ENCODE results near the gene USP22. TPM values are rescaled to one million over a fixed set of nuclear protein-coding genes. Genes with fewer than 3 reads are reported as not detected.

The USP22 gene
- total and polyA plus RNA-seq, 4 donors: 27.2 to 109 (median 58.1) TPM

GRCh38 chr17:21012736-21013135, 30.1 kb downstream of the USP22 start:
- TF ChIP-seq, protein P1, sequence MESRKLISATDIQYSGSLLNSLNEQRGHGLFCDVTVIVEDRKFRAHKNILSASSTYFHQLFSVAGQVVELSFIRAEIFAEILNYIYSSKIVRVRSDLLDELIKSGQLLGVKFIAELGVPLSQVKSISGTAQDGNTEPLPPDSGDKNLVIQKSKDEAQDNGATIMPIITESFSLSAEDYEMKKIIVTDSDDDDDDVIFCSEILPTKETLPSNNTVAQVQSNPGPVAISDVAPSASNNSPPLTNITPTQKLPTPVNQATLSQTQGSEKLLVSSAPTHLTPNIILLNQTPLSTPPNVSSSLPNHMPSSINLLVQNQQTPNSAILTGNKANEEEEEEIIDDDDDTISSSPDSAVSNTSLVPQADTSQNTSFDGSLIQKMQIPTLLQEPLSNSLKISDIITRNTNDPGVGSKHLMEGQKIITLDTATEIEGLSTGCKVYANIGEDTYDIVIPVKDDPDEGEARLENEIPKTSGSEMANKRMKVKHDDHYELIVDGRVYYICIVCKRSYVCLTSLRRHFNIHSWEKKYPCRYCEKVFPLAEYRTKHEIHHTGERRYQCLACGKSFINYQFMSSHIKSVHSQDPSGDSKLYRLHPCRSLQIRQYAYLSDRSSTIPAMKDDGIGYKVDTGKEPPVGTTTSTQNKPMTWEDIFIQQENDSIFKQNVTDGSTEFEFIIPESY (IDR thresholded peaks at IDR 0.05): no peak
- TF ChIP-seq FOXA1 (IDR thresholded peaks at IDR 0.05) (no peak), ATF3 (IDR thresholded peaks at IDR 0.05) (no peak), NR2F2 (IDR thresholded peaks at IDR 0.05) (no peak), HNF4A (conservative IDR thresholded peaks at IDR 0.05) (no peak)
- TF ChIP-seq, protein P2, sequence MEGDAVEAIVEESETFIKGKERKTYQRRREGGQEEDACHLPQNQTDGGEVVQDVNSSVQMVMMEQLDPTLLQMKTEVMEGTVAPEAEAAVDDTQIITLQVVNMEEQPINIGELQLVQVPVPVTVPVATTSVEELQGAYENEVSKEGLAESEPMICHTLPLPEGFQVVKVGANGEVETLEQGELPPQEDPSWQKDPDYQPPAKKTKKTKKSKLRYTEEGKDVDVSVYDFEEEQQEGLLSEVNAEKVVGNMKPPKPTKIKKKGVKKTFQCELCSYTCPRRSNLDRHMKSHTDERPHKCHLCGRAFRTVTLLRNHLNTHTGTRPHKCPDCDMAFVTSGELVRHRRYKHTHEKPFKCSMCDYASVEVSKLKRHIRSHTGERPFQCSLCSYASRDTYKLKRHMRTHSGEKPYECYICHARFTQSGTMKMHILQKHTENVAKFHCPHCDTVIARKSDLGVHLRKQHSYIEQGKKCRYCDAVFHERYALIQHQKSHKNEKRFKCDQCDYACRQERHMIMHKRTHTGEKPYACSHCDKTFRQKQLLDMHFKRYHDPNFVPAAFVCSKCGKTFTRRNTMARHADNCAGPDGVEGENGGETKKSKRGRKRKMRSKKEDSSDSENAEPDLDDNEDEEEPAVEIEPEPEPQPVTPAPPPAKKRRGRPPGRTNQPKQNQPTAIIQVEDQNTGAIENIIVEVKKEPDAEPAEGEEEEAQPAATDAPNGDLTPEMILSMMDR (IDR thresholded peaks at IDR 0.05; ENCODE audit: low read depth, low read length, missing input control): no peak

DNA sequence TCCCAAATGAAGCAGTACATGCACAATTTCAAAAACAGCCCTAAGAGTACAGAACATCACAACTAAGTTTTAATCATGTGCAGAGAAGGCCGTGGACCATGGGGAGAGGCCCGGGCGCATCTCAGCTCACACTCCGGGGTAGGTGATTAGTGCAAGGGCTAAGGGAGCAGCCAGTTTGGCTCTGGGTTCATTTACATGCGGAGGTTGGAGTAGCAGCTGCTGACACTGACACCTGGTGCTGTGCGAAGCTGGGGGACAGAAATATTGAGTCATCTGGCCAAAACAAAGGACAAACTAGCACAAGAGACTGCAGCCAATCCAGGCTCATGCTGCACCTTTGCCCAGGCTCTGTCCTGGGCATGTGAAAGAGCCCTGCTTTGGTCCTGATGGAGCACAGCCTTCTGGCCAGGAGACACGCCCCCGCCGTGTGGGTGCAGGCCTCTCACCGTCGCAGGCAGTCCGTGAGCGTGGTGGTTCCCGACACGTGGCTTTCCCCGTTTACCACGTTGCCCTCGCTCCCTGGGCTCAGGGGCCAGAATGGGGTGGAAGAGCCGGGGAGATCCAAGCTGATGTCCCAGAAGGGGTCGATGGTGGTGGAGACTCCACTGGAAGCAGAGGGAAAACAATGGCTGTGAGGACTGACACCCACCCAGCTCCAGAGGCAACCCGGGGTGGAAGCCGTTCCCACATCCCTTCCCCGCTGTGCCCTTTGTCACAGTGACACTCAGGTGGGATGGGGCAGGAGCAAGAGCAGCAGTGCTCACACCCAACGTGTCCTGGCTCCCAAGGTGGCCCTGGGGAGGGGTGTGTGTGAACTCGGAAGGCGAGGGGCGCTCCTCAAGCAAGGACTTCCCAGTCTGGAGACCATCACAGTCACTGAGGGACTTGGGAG, 31.9 kb downstream of the USP22 start:
- no peak overlapping the region for H3K9ac ChIP-seq (ENCODE audit: low read depth in 1 of 2, low read length in 2 of 2)
- peaks cover 0 to 2% (median 0%) of the 10 kb centered on the region in 4 donors for H3K4me1 ChIP-seq (ENCODE audit: control insufficient read depth in 4 of 4, insufficient read depth in 4 of 4, low read length in 3 of 4)
- H3K36me3 ChIP-seq (ENCODE audit: control insufficient read depth in 4 of 4, insufficient read depth in 3 of 4, low read depth in 1 of 4, low read length in 3 of 4): peaks cover 22 to 92% (median 76%) of the 10 kb centered on the region in 4 donors
- no peaks in the 10 kb centered on the region for H3K27me3 ChIP-seq (ENCODE audit: control insufficient read depth in 4 of 4, insufficient read depth in 4 of 4, low read length in 3 of 4)
- DNase-seq (ENCODE audit: low spot score): no peak
- no peak overlapping the region for H3K27ac ChIP-seq (ENCODE audit: low read depth in 1 of 2, low read length in 2 of 2)
- H3K4me3 ChIP-seq (ENCODE audit: low read depth in 1 of 3, low read length in 3 of 3): no peak overlapping the region
- no peaks in the 10 kb centered on the region for H3K9me3 ChIP-seq (ENCODE audit: control insufficient read depth in 4 of 4, low read length in 3 of 4)
- 89% methylated on average over 27 of the region's 27 CpGs for WGBS
- TF ChIP-seq, protein P3, sequence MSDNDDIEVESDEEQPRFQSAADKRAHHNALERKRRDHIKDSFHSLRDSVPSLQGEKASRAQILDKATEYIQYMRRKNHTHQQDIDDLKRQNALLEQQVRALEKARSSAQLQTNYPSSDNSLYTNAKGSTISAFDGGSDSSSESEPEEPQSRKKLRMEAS (IDR thresholded peaks at IDR 0.05): no peak
- no peak for TF ChIP-seq NR2F2 (IDR thresholded peaks at IDR 0.05)
- TF ChIP-seq SP1 (IDR thresholded peaks at IDR 0.05): no peak
- TF ChIP-seq RAD21 (IDR thresholded peaks at IDR 0.05): no peak
- TF ChIP-seq RXRA (IDR thresholded peaks at IDR 0.05): no peak
- TF ChIP-seq REST (IDR thresholded peaks at IDR 0.05): no peak
- TF ChIP-seq HNF4G (IDR thresholded peaks at IDR 0.05): no peak
- no peak for TF ChIP-seq GABPA (IDR thresholded peaks at IDR 0.05 in 1 of 2, conservative IDR thresholded peaks at IDR 0.05 in 1 of 2)
- TF ChIP-seq JUND (IDR thresholded peaks at IDR 0.05): no peak
- no peak for TF ChIP-seq FOXA2 (IDR thresholded peaks at IDR 0.05)
- no peak for TF ChIP-seq FOXA1 (IDR thresholded peaks at IDR 0.05)
- TF ChIP-seq, protein P1 (IDR thresholded peaks at IDR 0.05): no peak
- TF ChIP-seq YY1 (IDR thresholded peaks at IDR 0.05): no peak
- no peak for TF ChIP-seq ATF3 (IDR thresholded peaks at IDR 0.05)
- TF ChIP-seq HNF4A (conservative IDR thresholded peaks at IDR 0.05): no peak
- no peak for TF ChIP-seq EGR1 (IDR thresholded peaks at IDR 0.05; ENCODE audit: low read depth in 2 of 2)
- TF ChIP-seq, protein P2 (IDR thresholded peaks at IDR 0.05; ENCODE audit: low read depth, low read length, missing input control): no peak

More at GRCh38 chr17:21012736-21013135, 30.1 kb downstream of the USP22 start:
- no peaks in the 10 kb centered on the region for H3K27me3 ChIP-seq (ENCODE audit: control insufficient read depth in 4 of 4, insufficient read depth in 4 of 4, low read length in 3 of 4)
- 90% methylated on average over 8 of the region's 8 CpGs for WGBS
- no peak for DNase-seq (ENCODE audit: low spot score)
- H3K9ac ChIP-seq (ENCODE audit: low read depth in 1 of 2, low read length in 2 of 2): no peak overlapping the region
- no peaks in the 10 kb centered on the region for H3K4me1 ChIP-seq (ENCODE audit: control insufficient read depth in 4 of 4, insufficient read depth in 4 of 4, low read length in 3 of 4)
- no peak overlapping the region for H3K27ac ChIP-seq (ENCODE audit: low read depth in 1 of 2, low read length in 2 of 2)
- no peaks in the 10 kb centered on the region for H3K9me3 ChIP-seq (ENCODE audit: control insufficient read depth in 4 of 4, low read length in 3 of 4)
- no peak overlapping the region for H3K4me3 ChIP-seq (ENCODE audit: low read depth in 1 of 3, low read length in 3 of 3)
- H3K36me3 ChIP-seq (ENCODE audit: control insufficient read depth in 4 of 4, insufficient read depth in 3 of 4, low read depth in 1 of 4, low read length in 3 of 4): peaks cover 23 to 96% (median 79%) of the 10 kb centered on the region in 4 donors

Data from liver (tissue), 9 donors.